Sigmoid colon (tissue), 4 donors: ENCODE data around the gene MYO5C.

Source experiments
- POLR2A ChIP-seq, 2 donors: fragments of 450-650 bp; IDR thresholded peaks; one replicate each; pipeline ENCODE4 v1.6.1; 2016; ENCODE audit warnings: antibody characterized with exemption in 2 of 2, mild to moderate bottlenecking in 2 of 2, moderate library complexity in 2 of 2
- POLR2AphosphoS5 ChIP-seq, 4 donors: sonication (generic); formaldehyde crosslinking; IDR thresholded peaks; one replicate each; pipeline ENCODE4 v1.6.1; 2017; ENCODE audit warnings: antibody characterized with exemption in 4 of 4
- TF ChIP-seq, protein P1 (sequence below), 4 experiments: fragments of 450-650 bp in 3 of 4; fragments of 200-600 bp in 1 of 4; IDR thresholded peaks; one replicate each; pipeline ENCODE4 v1.5.1; 2016 to 2019; ENCODE audit warnings: antibody characterized with exemption in 4 of 4, mild to moderate bottlenecking in 3 of 4, moderate library complexity in 2 of 4

DNA sequence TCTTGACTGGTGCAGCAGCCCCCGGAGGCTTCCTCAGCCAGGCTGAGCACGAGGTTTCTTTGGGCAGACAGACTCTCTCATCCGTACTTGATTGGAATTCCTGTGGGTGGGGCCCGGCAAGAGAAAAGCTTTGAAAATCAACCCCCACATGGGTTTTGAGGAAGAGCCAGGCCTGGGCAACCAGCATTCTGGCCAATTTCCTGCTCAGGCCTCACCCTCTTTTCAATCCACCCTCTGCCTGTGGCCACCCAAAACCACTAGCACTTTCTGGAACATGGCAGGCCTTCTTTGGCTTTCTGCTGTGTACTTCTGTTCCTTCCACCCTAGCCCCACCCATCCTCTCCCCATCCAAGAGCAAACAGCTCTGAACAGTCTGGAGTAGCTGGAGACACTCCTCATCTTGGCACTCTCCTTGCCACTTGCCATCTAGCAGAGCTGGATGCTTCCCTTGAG lies 5.9 kb downstream of the MYO5C start:
- TF ChIP-seq, protein P1, sequence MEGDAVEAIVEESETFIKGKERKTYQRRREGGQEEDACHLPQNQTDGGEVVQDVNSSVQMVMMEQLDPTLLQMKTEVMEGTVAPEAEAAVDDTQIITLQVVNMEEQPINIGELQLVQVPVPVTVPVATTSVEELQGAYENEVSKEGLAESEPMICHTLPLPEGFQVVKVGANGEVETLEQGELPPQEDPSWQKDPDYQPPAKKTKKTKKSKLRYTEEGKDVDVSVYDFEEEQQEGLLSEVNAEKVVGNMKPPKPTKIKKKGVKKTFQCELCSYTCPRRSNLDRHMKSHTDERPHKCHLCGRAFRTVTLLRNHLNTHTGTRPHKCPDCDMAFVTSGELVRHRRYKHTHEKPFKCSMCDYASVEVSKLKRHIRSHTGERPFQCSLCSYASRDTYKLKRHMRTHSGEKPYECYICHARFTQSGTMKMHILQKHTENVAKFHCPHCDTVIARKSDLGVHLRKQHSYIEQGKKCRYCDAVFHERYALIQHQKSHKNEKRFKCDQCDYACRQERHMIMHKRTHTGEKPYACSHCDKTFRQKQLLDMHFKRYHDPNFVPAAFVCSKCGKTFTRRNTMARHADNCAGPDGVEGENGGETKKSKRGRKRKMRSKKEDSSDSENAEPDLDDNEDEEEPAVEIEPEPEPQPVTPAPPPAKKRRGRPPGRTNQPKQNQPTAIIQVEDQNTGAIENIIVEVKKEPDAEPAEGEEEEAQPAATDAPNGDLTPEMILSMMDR (IDR thresholded peaks at IDR 0.05): no peak
- no peak for TF ChIP-seq POLR2A (IDR thresholded peaks at IDR 0.05)
- no peak for TF ChIP-seq POLR2AphosphoS5 (IDR thresholded peaks at IDR 0.05)
